HG03135 (cell line): ENCODE measurements around the gene PRDM1.
A peak's percentile ranks its signal among the peaks of the same experiment; 100 is the strongest.

ENCODE experiments used
- ATAC-seq: cut with Tn5 transposase; IDR thresholded peaks from one replicate; pipeline ENCODE4 v1.9.1; 2021; ENCODE audit warnings: mild to moderate bottlenecking, moderate library complexity; ENCODE audit not compliant: unreplicated experiment

The PRDM1 gene

GRCh38 chr6:106085984-106086813 lies at the start of gene PRDM1:
PRDM1 (plus strand) TSS chr6:106086336; CDS start chr6:106086554, 218 bp downstream.
- ATAC-seq: peak; percentile 78

GRCh38 chr6:106037060-106037459 lies 49.1 kb upstream of the PRDM1 start:
- ATAC-seq: no peak

- ATAC-seq: no peak
Observed at GRCh38 chr6:106039897-106040592, 46.1 kb upstream of the PRDM1 start.

GRCh38 chr6:106044151-106044550 lies 42.0 kb upstream of the PRDM1 start:
- ATAC-seq: no peak

- ATAC-seq: no peak
Observed at GRCh38 chr6:106045077-106045476, 41.1 kb upstream of the PRDM1 start.

- no peak for ATAC-seq
Observed at GRCh38 chr6:106046116-106046853, 39.9 kb upstream of the PRDM1 start.

GRCh38 chr6:106046854-106047200 lies 39.3 kb upstream of the PRDM1 start:
- ATAC-seq: no peak

GRCh38 chr6:106048336-106048735 lies 37.8 kb upstream of the PRDM1 start:
- ATAC-seq: no peak

GRCh38 chr6:106050538-106050937 lies 35.6 kb upstream of the PRDM1 start:
- ATAC-seq: no peak

GRCh38 chr6:106051226-106051625 lies 34.9 kb upstream of the PRDM1 start:
- ATAC-seq: no peak

- ATAC-seq: no peak
Observed at GRCh38 chr6:106053484-106054205, 32.5 kb upstream of the PRDM1 start.

- ATAC-seq: no peak
Observed at GRCh38 chr6:106055489-106055888, 30.6 kb upstream of the PRDM1 start.

GRCh38 chr6:106056060-106056745 lies 29.9 kb upstream of the PRDM1 start:
- ATAC-seq: no peak

GRCh38 chr6:106056746-106057390 lies 29.3 kb upstream of the PRDM1 start:
- ATAC-seq: no peak

- ATAC-seq: no peak
Observed at GRCh38 chr6:106059331-106059730, 26.8 kb upstream of the PRDM1 start.

GRCh38 chr6:106060167-106060566 lies 26.0 kb upstream of the PRDM1 start:
- ATAC-seq: no peak

GRCh38 chr6:106063448-106063850 lies 22.7 kb upstream of the PRDM1 start:
- ATAC-seq: no peak

- ATAC-seq: no peak
Observed at GRCh38 chr6:106064142-106064541, 22.0 kb upstream of the PRDM1 start.

GRCh38 chr6:106064756-106065155 lies 21.4 kb upstream of the PRDM1 start:
- no peak for ATAC-seq

- ATAC-seq: no peak
Observed at GRCh38 chr6:106066989-106067388, 19.1 kb upstream of the PRDM1 start.
